PC-3 (cell line): ENCODE results near the gene ENTREP3. TPM values are rescaled to one million over a fixed set of nuclear protein-coding genes. Genes with fewer than 3 reads are reported as not detected.

Experiments used
- ATAC-seq: fragments of 200-7000 bp; cut with Tn5 transposase; 2 replicates; pipeline ENCODE4 v1.9.1; 2020; ENCODE audit warnings: mild to moderate bottlenecking, moderate library complexity
- BruUV-seq: library from RNA; stranded (reverse); fragments of 400-500 nt; replicated peaks from 2 replicates; lab custom pipeline; 2021; lab: Mats Ljungman, UMichigan
- CTCF ChIA-PET: fragments of 300-600 bp; sonication (Branson Sonifier 250); formaldehyde crosslinking; loops from one replicate; lab custom pipeline; 2022; ENCODE audit warnings: antibody characterized with exemption; lab: Charles Lee
- POLR2A ChIA-PET: fragments of 300-600 bp; sonication (Branson Sonifier 250); formaldehyde crosslinking; loops from one replicate; lab custom pipeline; 2022; ENCODE audit warnings: antibody characterized with exemption; ENCODE audit not compliant: unreplicated experiment; lab: Charles Lee
- DNase-seq: peaks from one replicate; pipeline ENCODE4 v3.0.0-alpha.2; 2015
- H2AFZ ChIP-seq: fragments of 300-600 bp; sonication (generic); 2 replicates; pipeline ENCODE4 v1.6.0; 2016; ENCODE audit warnings: antibody characterized with exemption, low read length
- H3F3A ChIP-seq: fragments of 300-600 bp; sonication (generic); one replicate; pipeline ENCODE4 v1.6.0; 2017; ENCODE audit warnings: antibody characterized with exemption, low read length, control low read depth, mild to moderate bottlenecking; ENCODE audit not compliant: unreplicated experiment
- H3K27ac ChIP-seq: fragments of 300-600 bp; sonication (generic); 2 replicates; pipeline ENCODE4 v1.5.1; 2016; ENCODE audit warnings: mild to moderate bottlenecking, low read length
- H3K27me3 ChIP-seq: fragments of 300-600 bp; sonication (generic); 2 replicates; pipeline ENCODE4 v1.6.1; 2016; ENCODE audit warnings: low read length, mixed read lengths
- H3K36me3 ChIP-seq: fragments of 300-600 bp; sonication (generic); 2 replicates; pipeline ENCODE4 v1.6.1; 2016; ENCODE audit warnings: low read depth, mixed run types, low read length, mixed read lengths
- H3K4me1 ChIP-seq: fragments of 300-600 bp; sonication (generic); 2 replicates; pipeline ENCODE4 v1.5.1; 2016; ENCODE audit warnings: low read length; ENCODE audit not compliant: insufficient read depth
- H3K4me2 ChIP-seq: fragments of 300-600 bp; sonication (generic); 2 replicates; pipeline ENCODE4 v1.6.0; 2016; ENCODE audit warnings: low read length
- H3K4me3 ChIP-seq: fragments of 300-600 bp; sonication (generic); 2 replicates; pipeline ENCODE4 v1.5.1; 2016; ENCODE audit warnings: mild to moderate bottlenecking, low read length, mixed read lengths
- H3K79me2 ChIP-seq: fragments of 300-600 bp; sonication (generic); 2 replicates; pipeline ENCODE4 v1.6.1; 2017; ENCODE audit warnings: low read length, mixed read lengths
- H3K9ac ChIP-seq: fragments of 300-600 bp; sonication (generic); 2 replicates; pipeline ENCODE4 v1.6.0; 2016; ENCODE audit warnings: mild to moderate bottlenecking, low read length
- H3K9me2 ChIP-seq: fragments of 300-600 bp; sonication (generic); replicated peaks from 2 replicates; pipeline ENCODE4 v1.6.1; 2016; ENCODE audit warnings: mixed run types, low read length, mixed read lengths
- H3K9me3 ChIP-seq: fragments of 300-600 bp; sonication (generic); 2 replicates; pipeline ENCODE4 v1.6.1; 2016; ENCODE audit warnings: low read length, mixed read lengths
- H4K20me1 ChIP-seq: fragments of 300-600 bp; sonication (generic); 2 replicates; pipeline ENCODE4 v1.6.1; 2016; ENCODE audit warnings: low read length, mixed read lengths
- EZH2 ChIP-seq: fragments of 300-600 bp; sonication (generic); IDR thresholded peaks from one replicate; pipeline ENCODE4 v1.6.1; 2017; ENCODE audit warnings: antibody characterized with exemption, mild to moderate bottlenecking, low read length; ENCODE audit not compliant: unreplicated experiment
- EZH2phosphoT487 ChIP-seq: fragments of 300-600 bp; sonication (generic); IDR thresholded peaks from 2 replicates; pipeline ENCODE4 v1.6.1; 2018; ENCODE audit warnings: mild to moderate bottlenecking, antibody characterized with exemption, low read length, borderline replicate concordance
- intact Hi-C: fragments of 100-400 bp; cut with micrococcal nuclease; formaldehyde crosslinking; loops from 2 replicates; pipeline ENCODE4 v1.9.0; 2023
- total RNA-seq: library from RNA; depleted of rRNA; stranded (reverse); fragments of >200 nt; gene quantifications from 2 replicates; pipeline ENCODE4 v1.2.3, GENCODE V29; 2014
- TF ChIP-seq, protein P1 (sequence below): fragments of 300-600 bp; sonication (generic); conservative IDR thresholded peaks from 2 replicates; pipeline ENCODE4 v1.5.1; 2017; ENCODE audit warnings: antibody characterized with exemption, low read depth, mild to moderate bottlenecking, low read length

The ENTREP3 gene
- total RNA-seq, 1 experiment from 2014 or later: 30.9 TPM

DNA sequence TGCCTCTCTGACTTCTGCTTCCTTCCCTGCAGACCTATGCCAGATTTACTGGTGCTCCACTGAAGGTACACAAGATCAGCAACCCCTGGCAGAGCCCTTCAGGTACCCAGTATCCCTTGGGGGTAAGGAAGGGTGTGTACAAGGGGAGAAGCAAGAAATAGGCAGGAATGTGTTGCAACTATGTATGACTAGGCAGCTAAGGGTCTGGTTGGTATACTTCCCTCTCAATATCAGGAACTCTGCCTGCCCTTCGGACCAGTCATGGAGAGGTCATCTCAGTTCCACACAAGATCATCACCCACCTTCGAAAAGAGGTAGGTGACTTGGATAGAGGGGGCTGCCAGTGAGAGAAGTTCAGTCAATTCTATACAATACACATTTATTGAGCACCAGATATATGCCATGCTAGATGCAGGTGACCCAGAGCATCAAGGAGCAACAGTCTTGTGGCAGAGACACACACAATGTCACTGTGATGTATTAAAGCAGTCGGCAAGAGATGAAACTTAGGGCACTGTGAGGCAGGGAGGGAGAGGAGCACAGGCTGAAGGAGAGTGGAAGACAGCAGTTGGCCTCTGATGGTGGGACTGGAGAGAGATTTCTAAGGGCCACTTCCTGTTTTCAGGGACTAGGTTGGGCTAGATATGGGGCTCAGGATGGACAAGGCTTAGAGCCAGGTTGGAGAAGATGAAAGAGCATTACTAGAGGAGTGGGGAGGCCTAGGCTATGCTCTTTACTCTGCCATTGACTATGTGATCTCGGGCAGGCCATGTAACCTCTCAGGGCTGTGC is 44.8 kb downstream of the ENTREP3 start:
- no peak for DNase-seq
- no peak overlapping the region for H3K27ac ChIP-seq

DNA sequence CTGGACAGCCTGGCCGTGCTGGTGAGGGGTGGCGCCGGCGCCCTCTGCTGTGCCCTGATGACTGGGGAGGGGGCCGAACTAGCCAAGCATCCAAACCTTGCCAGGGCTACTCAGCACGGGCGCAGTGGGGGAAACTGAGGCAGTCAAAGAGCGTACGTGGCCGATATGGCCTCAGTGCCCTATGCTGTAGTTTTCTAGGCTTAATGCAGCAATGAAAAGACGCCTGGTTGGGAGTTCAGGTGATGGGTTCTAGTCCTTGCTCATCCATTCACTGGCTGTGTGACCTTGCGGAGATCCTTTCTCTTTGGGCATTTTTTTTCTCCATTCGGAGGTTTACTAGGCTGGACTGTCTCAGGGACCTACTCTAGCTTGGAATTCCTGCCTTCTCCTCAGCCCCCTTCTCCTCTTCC is 46.0 kb downstream of the ENTREP3 start:
- Histone ChIP-seq H2AFZ (peak overlapping the region; percentile 92), H3K36me3 (no peaks in the 10 kb centered on the region; the same call in 1 of the 2 replicates), H3K9me3 (no peaks in the 10 kb centered on the region), H3K9ac (peak overlapping the region; percentile 98), H3K4me1 (peaks cover 26% of the 10 kb centered on the region), H3K27ac (peak overlapping the region; percentile 90), H3K4me2 (peak overlapping the region; percentile 95), H3F3A (no peaks in the 10 kb centered on the region), H3K9me2 (no peaks in the 10 kb centered on the region), H3K4me3 (peak overlapping the region; percentile 98), H4K20me1 (no peaks in the 10 kb centered on the region), H3K79me2 (peaks cover 12% of the 10 kb centered on the region), H3K27me3 (no peaks in the 10 kb centered on the region)
- DNase-seq (no peak), ATAC-seq (no peak)
- no peak for TF ChIP-seq EZH2phosphoT487
- TF ChIP-seq EZH2: no peak
- TF ChIP-seq, protein P1, sequence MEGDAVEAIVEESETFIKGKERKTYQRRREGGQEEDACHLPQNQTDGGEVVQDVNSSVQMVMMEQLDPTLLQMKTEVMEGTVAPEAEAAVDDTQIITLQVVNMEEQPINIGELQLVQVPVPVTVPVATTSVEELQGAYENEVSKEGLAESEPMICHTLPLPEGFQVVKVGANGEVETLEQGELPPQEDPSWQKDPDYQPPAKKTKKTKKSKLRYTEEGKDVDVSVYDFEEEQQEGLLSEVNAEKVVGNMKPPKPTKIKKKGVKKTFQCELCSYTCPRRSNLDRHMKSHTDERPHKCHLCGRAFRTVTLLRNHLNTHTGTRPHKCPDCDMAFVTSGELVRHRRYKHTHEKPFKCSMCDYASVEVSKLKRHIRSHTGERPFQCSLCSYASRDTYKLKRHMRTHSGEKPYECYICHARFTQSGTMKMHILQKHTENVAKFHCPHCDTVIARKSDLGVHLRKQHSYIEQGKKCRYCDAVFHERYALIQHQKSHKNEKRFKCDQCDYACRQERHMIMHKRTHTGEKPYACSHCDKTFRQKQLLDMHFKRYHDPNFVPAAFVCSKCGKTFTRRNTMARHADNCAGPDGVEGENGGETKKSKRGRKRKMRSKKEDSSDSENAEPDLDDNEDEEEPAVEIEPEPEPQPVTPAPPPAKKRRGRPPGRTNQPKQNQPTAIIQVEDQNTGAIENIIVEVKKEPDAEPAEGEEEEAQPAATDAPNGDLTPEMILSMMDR: no peak
- ChIA-PET POLR2A (interaction anchor here (0.6 to 0.7 kb wide), 2 partner anchors 33 to 54 kb away, joined by 3 read pairs; no protein-coding TSS in a partner anchor), CTCF (interaction anchor here (1.0 to 1.2 kb wide), 2 partner anchors 36 to 52 kb away, joined by 4 read pairs; partner anchors contain the start of gene KRTCAP2)
- intact Hi-C loops: loop anchor here (5.0 kb wide), 1 partner anchor 33 kb away; a partner anchor contains a TSS
- TSS peak; percentile 85 for BruUV-seq

More for the DNA sequence above, 44.8 kb downstream of the ENTREP3 start:
- H3K4me2 ChIP-seq: peak overlapping the region; percentile 95
- H3K36me3 ChIP-seq: no peaks in the 10 kb centered on the region; the same call in 1 of the 2 replicates
- no peaks in the 10 kb centered on the region for H3F3A ChIP-seq
- no peaks in the 10 kb centered on the region for H4K20me1 ChIP-seq
- peak overlapping the region; percentile 98; the same call in 1 of the 2 replicates for H3K4me3 ChIP-seq
- H2AFZ ChIP-seq: no peak overlapping the region
- H3K9me2 ChIP-seq: no peaks in the 10 kb centered on the region
- ATAC-seq: no peak
- no peak for TF ChIP-seq EZH2phosphoT487
- no peak for TF ChIP-seq EZH2
- TF ChIP-seq, protein P1: no peak
- no TSS peak for BruUV-seq
- peaks cover 26% of the 10 kb centered on the region for H3K4me1 ChIP-seq
- POLR2A ChIA-PET: no interaction called here
- peaks cover 12% of the 10 kb centered on the region for H3K79me2 ChIP-seq
- H3K27me3 ChIP-seq: no peaks in the 10 kb centered on the region
- CTCF ChIA-PET: no interaction called here
- intact Hi-C loops: no loop called here
- H3K9ac ChIP-seq: no peak overlapping the region
- no peaks in the 10 kb centered on the region for H3K9me3 ChIP-seq
